Ishikawa (cell line): ENCODE data around the gene CD53.

Source experiments
- EGR1 ChIP-seq: IDR thresholded peaks from 2 replicates; pipeline ENCODE4 v1.6.1; 2012
- EP300 ChIP-seq: IDR thresholded peaks from 2 replicates; pipeline ENCODE4 v1.6.1; 2012; ENCODE audit warnings: borderline replicate concordance
- RAD21 ChIP-seq: IDR thresholded peaks from 2 replicates; pipeline ENCODE4 v1.6.1; 2012; ENCODE audit warnings: low read depth
- TAF1 ChIP-seq: IDR thresholded peaks from 2 replicates; pipeline ENCODE4 v1.6.1; 2012; ENCODE audit warnings: low read depth, mild to moderate bottlenecking
- TCF12 ChIP-seq: IDR thresholded peaks from 2 replicates; pipeline ENCODE4 v1.6.1; 2012; ENCODE audit warnings: low read depth
- TEAD4 ChIP-seq: IDR thresholded peaks from 2 replicates; pipeline ENCODE4 v1.6.1; 2012
- YY1 ChIP-seq: IDR thresholded peaks from 2 replicates; pipeline ENCODE4 v1.6.1; 2012; ENCODE audit warnings: low read depth
- ZBTB7A ChIP-seq: IDR thresholded peaks from 2 replicates; pipeline ENCODE4 v1.6.1; 2012; ENCODE audit warnings: low read depth
- TF ChIP-seq, protein P1 (sequence below): IDR thresholded peaks from 2 replicates; pipeline ENCODE4 v1.6.1; 2012; ENCODE audit warnings: low read depth, mild to moderate bottlenecking
- TF ChIP-seq, protein P2 (sequence below): IDR thresholded peaks from 2 replicates; pipeline ENCODE4 v1.6.1; 2012
- TF ChIP-seq, protein P3 (sequence below): IDR thresholded peaks from 2 replicates; pipeline ENCODE4 v1.6.1; 2012

DNA sequence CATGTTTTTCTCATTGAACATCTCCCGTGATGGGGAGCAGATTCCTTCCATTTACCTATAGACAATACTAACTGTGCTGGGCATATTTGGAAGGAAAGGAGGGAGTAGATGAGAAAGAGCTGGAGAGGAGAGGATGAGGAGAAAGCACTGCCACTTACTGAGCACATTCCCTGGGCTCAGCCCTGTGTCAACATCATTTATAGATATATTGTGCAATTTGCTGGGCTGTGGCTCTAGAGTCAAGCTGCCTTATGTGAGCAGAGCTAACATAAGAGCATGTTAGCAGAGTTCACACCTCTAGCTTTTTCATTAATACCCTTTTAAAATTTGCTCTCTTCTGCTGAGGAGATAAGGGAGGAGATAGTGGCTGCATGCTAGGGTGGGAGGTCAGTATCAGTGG is 22.3 kb upstream of the CD53 start:
- TF ChIP-seq YY1, result no peak
- TF ChIP-seq ZBTB7A, result no peak
- TF ChIP-seq EGR1, result no peak
- TF ChIP-seq, protein P1, sequence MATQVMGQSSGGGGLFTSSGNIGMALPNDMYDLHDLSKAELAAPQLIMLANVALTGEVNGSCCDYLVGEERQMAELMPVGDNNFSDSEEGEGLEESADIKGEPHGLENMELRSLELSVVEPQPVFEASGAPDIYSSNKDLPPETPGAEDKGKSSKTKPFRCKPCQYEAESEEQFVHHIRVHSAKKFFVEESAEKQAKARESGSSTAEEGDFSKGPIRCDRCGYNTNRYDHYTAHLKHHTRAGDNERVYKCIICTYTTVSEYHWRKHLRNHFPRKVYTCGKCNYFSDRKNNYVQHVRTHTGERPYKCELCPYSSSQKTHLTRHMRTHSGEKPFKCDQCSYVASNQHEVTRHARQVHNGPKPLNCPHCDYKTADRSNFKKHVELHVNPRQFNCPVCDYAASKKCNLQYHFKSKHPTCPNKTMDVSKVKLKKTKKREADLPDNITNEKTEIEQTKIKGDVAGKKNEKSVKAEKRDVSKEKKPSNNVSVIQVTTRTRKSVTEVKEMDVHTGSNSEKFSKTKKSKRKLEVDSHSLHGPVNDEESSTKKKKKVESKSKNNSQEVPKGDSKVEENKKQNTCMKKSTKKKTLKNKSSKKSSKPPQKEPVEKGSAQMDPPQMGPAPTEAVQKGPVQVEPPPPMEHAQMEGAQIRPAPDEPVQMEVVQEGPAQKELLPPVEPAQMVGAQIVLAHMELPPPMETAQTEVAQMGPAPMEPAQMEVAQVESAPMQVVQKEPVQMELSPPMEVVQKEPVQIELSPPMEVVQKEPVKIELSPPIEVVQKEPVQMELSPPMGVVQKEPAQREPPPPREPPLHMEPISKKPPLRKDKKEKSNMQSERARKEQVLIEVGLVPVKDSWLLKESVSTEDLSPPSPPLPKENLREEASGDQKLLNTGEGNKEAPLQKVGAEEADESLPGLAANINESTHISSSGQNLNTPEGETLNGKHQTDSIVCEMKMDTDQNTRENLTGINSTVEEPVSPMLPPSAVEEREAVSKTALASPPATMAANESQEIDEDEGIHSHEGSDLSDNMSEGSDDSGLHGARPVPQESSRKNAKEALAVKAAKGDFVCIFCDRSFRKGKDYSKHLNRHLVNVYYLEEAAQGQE, result no peak
- TF ChIP-seq TAF1, result no peak
- no peak for TF ChIP-seq EP300
- TF ChIP-seq, protein P2, sequence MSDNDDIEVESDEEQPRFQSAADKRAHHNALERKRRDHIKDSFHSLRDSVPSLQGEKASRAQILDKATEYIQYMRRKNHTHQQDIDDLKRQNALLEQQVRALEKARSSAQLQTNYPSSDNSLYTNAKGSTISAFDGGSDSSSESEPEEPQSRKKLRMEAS, result no peak
- no peak for TF ChIP-seq TEAD4
- TF ChIP-seq, protein P3, sequence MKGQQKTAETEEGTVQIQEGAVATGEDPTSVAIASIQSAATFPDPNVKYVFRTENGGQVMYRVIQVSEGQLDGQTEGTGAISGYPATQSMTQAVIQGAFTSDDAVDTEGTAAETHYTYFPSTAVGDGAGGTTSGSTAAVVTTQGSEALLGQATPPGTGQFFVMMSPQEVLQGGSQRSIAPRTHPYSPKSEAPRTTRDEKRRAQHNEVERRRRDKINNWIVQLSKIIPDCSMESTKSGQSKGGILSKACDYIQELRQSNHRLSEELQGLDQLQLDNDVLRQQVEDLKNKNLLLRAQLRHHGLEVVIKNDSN, result no peak
- TF ChIP-seq RAD21, result no peak
- no peak for TF ChIP-seq TCF12
